GM19238 (cell line): ENCODE data around the gene GBA2.

Source experiments
- DNase-seq: peaks from one replicate; pipeline ENCODE4 v3.0.0; 2011; ENCODE audit warnings: low spot score; ENCODE audit not compliant: insufficient read length

The GBA2 gene

DNA sequence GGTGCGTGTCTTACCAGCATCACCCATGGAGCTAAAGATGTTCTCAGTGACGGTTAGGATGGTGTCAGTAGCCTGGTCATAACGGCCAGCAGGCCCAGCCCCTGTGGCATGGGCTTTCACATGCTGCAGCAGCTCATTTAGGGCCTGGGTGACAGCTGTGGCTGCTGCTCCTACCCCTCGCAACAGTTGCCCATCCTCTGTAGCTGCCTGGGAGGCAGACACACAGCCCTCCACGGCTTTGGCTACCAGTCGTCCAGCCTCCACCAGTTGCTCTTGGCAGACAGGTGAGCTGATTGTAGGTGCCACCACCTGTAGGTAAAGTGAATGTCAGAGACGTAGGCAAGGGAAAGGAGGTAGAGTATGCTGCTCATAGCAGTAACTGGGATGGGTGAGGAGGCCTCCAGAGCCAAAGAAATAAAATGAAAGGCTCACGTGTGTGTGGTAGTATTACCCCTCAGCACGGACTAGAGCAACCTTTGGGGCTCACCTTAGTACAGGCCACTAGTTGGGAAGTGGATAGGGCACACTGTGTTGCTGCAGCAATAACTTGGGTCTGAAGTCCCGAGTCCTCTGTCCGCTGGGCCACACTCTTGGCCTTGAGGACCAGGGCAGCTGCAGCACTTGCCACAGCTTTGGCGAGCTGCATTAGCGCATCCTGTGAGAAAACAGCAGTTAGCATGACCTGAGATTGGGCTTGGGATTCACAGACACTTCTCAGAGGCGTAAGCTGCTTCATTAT is 31.7 kb downstream of the GBA2 start:
- DNase-seq, result no peak

DNA sequence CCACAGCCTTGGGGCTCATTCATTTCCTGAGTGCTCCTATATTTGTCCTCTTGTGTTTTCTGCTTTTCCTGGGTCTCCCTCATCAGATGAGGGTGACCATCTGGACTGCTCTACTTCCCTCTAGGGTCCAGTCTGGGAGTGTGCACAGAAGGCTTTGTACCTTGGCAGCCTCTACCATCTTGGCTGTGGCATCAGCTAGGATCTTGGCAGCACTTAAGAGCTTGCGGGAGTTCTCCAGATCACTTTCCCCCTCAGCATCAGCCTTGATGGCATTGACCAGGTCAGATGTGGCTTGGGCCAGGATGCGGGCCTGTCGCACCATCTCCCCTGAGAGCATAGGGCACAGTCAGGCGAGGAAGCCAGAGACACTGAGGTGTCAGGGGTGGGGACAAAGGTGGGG is 32.8 kb downstream of the GBA2 start:
- no peak for DNase-seq

DNA sequence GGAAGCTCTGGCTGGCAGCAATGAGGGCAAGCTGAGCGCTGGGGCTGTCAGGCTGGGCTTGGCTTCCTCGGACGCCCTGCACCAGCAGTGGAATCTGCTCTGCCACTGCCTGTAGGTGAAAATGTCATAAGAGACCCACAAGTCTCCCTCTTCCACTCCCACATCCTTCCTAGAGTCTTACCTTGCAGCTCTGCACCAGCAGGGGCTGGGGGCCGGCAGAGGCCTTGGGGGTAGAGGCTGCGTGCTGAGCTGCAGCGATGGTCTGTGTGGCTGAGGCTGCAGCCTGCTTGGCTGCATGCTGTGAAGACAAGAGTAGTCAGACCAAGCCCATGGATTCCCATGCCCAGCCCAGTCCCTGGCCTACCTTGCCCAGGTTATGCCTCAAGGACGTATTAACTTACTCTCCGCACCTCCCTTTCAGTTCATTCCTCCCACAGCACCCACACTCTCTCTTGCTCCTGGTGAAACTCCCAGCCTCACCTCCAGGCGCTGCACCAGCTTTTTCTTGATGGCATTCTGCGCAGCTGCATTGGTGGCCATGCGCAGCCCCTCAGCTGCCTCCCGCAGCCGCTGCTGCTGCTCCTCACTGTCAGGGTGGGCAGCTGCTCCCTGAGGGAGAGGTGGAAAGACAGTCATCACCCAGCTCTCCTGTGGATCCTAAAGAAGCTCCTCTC is 34.3 kb downstream of the GBA2 start:
- DNase-seq, result no peak

DNA sequence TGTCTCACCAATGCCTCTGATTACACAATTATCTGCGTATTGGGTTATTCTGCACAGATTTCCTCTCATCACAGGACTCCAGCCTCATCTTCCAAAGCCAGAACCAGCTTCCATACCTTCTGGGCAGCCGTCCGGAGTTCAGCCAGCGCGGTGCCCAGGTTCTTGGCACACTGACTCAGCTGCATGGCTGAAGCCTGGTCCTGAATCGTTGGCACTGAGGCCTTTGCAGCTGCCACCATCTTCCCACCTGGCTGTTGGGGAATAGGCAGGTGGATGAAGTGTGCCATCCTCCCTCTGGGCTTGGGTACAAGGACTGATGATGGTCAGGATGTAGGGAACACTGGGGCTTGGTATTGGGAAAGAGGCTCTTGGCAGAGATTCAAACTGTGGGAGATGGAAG is 34.9 kb downstream of the GBA2 start:
- DNase-seq, result no peak

DNA sequence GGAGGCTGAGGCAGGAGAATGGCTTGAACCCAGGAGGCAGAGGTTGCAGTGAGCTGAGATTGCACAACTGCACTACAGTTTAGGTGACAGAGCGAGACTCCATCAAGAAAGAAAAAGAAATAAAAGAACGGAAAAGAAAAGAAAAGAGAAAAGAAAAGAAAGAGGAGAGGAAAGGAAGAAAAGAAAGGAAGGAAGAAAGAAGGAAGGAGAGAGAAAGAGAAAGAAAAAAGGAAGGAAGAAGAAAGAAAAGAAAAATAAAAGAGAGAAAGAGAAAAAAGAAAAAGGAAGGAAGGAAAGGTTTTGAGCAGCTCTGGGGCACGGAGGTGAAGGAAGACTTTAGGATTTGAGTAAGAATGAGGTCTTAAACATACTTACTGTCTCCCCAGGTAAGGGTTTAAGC is 35.5 kb downstream of the GBA2 start:
- no peak for DNase-seq

DNA sequence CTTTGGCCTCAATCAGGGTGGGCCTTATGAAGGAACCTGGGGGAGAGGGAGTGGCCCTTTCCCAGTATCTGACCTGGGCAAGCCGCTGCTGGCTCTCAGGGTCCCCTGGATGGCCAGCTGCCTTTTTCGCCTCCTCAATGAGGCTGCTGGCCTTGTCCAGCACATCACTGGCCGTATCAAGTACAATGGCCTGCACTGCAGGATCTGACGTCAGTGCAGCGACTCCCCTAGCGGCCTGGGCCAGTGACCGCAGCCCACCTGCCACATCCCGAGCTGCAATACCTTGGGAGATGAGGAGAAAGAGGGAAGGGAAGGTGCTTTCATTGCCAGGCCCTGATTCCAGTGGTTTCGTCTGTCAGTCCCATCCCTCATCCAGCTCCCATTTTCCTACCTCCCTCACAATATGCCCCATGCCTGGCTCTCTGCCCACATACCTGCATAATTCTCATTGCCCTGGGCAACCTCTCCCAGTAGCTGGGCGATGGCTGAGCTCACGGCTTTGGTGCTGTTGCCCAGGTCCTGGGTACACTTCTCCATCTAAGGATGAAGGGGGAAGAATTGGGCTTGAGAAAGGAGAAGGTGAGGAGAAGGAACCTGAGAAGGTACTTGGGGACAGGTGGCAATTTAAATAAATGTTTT is 36.1 kb downstream of the GBA2 start:
- DNase-seq, result no peak

DNA sequence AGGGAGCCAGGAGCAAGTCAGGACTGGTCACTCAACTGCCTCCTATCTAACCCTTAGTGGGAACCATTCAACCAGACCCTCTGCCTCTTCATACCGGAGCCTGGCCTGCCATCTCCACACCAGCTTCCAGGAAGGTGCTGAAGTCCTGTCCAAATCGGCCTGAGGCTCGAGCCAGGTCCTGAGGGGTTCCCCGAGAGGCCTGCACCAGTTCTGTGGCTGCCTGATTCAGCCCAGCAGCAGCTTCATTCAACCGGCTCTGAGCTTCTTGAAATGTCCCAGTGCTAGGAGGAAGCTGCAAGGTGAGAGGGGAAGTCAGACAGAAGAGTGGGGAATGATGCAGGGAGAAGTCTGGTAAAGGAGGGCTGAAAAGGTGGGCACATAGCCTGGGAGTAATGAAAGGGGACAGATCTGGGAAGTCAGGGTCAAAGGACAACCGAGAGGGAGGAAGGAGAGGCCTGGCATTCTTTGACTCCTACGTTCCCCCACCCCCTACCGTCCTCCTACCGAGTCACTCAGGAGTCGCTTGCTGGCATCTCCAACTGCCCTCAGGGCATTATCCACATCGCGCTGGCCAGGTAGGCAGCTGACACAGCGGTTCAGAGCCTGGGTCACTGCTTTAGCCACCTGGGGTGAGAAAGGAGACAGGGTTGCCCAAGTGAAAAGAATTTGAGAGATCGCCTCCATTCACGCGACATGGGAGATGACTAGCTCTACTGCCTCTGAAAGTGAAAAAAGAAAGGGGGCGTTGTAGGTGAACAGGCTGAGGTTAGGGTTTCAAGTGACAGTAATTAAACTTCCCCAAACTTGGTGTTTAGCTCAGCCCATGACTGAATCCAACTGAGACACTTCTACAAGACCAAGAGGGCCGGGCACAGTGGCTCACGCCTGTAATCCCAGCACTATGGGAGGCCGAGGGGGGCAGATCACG is 37.3 kb downstream of the GBA2 start:
- no peak for DNase-seq

DNA sequence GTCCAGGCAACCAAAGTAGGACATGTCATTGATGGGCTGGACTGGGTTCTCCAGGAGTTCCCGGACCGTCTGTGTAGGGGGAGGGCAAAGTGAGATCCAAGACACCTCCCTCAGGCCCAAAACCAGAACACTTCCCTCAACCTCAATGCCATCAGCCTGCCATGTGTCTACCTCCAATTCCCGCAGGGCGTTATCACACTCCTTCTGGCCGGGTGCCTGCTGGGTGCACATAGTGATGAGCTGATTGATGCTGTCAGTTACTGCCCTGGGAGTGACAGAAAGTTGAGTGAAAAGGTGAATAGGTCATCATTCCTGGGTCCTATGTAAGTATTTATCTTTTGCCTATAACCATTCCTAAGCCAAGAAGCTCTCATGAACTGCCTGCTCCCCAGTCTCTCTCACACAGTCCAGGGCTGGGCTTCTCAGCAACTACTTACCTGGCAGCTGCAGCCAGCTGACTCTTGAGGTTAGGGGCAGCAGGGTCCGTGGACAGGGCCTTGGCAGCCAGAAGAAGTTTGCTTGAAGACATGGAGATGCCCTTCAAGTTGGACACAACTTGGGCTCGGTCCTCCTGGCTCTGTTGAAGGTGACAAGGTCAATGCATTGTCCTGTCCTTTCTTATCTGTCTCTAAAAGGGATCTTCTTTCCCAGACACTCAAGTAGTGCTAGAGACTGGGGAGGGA is 38.1 kb downstream of the GBA2 start:
- no peak for DNase-seq

DNA sequence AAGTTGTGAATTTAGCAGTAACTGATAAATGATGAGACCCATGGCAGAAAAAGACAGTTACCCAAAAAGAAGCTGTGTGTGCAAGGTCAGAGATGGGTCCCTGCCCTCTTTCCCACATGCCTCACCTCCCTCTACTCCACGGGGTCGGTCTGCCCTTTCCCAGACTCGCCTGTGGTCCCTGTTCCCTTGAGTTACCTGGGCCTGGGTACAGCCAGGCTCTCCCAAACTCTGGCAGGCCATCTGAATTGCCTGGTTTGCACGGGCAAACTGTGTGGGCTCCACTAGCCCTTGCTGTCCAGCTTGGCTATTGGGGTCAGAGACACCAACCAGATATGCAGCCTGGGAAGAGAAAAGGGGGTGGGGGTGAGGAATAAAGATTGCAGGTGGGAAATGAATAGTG is 40.9 kb downstream of the GBA2 start:
- no peak for DNase-seq

DNA sequence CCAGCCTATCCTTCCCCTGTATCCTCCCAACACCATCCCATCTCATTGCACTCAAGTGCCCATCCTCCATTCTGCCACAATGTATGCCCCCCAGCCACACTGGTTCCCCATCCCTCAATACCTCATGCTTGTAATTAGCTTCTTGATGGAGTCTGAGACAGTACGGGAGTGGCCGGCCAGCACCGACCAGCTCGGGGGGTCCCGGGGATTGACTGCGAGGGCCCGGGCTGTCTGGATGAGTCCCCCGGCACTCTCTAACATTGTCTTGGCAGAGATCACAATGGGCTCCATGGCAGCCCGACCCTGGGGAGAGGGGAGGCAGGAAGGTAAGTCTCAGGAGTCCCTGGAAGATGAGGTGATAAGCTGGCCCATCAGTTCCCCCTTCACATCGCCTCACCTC is 42.1 kb downstream of the GBA2 start:
- no peak for DNase-seq

DNA sequence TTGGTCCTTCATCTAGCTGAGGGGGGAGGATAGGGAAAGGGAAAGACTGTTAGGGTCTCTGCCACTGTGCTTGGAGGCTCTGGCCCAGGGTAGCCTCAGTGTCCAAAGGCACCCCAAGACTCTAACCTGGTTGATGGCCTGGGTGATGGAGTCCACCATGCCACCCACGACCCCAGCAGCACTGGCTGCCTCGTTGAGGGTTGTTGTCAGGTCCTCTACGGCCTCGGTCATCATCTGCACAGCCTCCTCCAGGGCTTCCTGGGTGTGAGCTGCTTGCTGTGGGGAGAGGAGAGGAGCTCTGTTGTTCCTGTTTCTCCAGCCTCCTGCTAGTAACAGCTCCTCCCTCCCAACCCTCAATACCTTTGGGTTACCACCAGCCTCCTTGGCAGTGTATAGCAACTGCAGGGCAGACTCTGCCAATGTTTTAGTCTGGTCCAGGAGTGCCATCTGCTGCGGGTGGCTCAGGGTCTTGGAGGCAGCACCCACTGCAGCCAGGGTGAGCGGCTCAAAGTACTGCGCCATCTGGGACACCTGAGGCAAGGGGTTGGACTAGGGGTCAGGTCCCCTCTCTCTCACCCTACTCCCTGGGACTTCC is 43.1 kb downstream of the GBA2 start:
- no peak for DNase-seq

DNA sequence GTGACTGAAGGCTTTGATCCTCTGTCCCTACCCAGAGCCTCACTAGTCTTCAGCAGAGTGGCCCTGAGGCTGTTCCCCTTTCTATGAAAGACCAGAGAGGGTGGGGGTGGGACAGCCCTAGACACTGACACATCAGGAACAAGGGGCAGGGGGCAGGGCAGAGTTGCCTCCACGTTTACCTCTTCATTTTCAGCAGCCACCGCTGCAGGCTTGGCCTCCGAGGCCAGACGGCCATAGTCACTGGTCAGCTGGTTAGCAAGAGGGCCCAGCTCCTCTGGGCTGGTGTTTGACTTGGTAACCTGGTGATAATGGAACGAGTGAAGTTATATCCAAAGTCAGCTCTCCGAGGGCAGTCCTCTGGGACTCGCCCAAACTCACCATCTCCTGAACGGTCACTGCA is 43.7 kb downstream of the GBA2 start:
- no peak for DNase-seq

DNA sequence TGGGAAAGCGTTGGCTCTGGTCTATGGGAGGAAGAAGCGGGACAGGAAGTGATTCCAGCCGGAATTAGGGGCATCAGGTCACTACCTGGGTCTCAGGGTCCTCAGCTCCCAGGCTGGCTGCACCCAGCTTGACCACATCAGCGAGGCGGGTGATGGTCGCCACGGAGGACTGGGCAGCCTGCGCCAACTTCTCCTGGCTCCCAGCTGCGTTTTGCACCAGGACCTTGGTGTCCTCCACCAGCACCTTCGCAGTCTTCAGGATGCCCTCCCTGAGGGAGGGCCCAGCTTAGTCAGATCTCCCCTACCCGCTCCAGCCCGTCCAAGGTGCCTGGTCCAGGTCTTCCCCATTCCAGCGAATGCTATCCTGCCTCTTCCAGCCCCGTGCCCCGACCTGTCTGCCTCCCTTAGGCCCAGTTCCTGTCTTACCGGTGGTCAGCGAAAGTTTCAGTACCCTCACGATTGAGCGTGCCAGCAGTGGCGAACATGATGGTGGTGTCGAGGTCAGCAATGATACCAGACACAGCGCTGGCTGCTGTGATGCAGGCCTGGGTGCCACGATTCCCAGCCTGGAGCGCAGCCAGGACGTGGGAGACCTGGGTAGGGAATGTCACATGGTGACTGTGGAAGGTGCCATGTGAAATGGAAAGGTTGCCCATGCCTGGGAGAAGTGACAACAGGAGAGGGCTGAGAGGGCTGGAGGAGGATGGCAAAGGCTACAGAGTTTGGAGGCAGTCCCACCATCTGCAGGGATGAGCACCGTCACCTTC is 44.9 kb downstream of the GBA2 start:
- no peak for DNase-seq

DNA sequence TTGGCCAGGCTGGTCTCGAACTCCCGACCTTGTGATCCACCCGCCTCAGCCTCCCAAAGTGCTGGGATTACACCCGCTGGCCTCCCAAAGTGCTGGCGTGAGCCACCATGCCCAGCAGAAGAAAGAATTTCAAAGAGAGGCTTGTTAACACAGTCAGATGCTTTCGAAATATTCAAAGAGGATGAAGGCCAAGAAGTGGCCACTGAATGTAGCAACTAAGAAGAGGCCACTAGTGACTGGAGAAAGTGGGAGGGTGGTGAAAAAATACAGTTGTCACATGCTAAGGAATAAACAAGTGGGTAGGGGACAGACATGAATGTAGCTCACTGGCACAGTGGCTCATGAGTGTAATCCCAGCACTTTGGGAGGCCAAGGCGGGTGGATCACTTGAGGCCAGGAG is 46.3 kb downstream of the GBA2 start:
- DNase-seq, result no peak

DNA sequence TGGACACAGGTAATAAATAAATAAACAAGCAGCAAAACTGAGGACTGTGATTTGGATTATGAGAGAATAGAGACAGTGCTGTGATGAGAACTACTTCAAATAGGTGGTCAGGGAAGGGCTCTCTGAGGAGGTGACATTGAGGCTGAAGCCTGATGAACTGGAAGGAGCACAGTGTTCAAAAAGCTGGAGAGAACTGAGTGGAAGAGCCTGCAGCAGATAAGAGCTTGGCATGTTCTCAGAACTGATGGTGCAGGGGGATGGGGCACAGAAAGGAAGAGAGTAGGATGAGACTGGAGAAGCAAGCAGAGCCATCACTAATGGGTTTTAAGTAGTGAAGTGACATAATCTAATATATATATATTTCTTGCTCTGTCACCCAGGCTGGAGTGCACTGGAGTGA is 48.1 kb downstream of the GBA2 start:
- no peak for DNase-seq

DNA sequence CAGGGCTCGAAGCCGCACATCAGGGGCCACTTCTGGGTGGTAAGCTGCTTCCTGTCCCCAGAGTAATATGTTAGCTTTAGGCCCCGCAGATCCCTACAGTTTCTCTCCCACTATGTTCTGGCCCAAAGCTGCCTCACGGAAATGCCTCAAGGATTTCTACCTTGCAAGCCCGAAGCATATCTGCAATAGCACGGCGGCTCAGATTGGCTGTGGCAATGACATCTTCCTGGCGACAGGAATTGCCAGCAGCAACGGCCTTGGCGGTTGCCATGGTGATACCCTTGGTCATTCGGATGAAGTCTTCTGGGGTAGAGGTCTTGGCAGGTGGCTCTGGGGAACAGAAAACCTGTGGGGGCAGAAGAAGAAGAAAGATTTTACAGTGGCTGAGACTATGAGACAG is 49.0 kb downstream of the GBA2 start:
- no peak for DNase-seq

DNA sequence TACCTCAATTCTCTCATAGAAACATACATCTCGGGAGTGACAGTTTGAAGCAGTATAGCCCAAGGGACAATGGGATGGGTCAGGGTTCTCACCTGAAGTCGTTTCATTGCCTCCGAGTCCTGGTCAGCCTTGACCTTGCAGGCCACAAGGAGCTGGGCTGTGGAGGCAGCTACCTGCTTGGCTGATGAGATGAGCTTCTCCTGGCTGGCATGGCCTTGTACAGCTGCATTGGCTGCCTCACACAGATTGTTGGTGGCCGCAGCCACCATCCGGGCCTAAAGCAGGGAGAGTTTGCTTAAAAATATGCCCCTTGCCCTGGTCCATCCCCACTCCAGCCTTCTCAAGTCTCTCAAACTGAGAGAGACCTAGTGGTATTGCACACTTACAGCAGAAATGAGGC is 50.8 kb downstream of the GBA2 start:
- no peak for DNase-seq

DNA sequence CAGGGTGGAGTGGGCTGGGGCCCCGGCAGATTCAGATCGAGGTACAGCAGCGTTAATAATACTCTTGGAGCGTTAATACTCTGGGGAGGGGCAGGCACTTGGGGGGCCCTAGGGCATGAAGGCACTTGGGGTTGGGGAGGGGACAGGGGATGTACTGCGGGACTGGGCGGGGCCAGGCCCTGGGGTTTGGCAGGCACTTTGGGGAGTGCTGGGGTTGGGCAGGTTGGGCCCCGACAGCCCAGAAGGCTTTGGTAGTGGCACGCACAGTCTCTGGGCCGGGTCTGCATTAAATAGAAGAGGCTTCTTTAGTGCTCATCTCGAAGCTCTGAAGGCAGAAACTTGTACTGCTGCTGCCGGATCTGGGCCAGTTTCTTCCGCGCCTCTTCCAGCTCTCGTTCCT is 51.5 kb downstream of the GBA2 start:
- DNase-seq, result no peak

DNA sequence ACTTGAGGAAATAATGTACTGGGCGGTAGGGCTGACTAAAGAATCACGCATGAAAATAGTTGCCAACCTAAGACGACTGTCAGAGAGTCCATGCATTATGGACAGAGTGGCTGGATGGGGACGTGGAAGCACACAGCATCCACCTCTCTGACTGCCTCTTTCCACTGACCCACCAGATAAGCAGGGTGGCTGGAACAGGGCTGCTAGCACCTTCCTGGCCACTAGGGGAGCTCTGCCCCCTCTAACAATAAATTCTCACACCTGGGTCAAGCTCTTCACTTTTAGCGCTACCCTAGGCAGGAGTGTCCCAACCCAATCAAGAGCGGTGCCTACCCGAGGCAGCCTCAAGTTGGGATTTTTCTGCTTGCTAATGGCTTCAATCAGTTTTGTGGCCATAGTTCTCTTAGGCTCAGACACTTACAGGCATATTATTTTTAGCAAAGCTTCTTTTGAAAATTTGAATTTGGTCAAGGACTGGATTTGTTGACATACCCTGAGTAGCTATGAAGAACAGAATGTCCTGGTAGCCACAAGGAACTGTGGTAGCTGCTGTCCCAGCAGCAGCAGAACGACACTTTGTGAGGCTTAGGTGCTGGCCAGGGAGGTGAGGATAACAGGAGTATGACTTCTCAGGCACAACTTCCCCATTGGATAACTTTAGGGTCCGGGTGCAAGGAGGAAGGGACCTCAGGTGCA is 52.4 kb downstream of the GBA2 start:
- peak; percentile 71 for DNase-seq
